HG03457 (cell line): ENCODE measurements around the gene ADM.

Source experiments
- ATAC-seq: cut with Tn5 transposase; IDR thresholded peaks from one replicate; pipeline ENCODE4 v1.9.1; 2021; ENCODE audit warnings: moderate number of reproducible peaks; ENCODE audit not compliant: unreplicated experiment

ADM gene

GRCh38 chr11:10327254-10327653 is 22.4 kb downstream of the ADM start:
- no peak for ATAC-seq

- no peak for ATAC-seq
These were observed 23.6 kb downstream of the ADM start for GRCh38 chr11:10328314-10329098.

GRCh38 chr11:10329356-10329755 is 24.5 kb downstream of the ADM start:
- ATAC-seq, result no peak

- ATAC-seq, result no peak
These were observed 25.1 kb downstream of the ADM start for GRCh38 chr11:10329935-10330334.

- ATAC-seq, result no peak
These were observed 26.8 kb downstream of the ADM start for GRCh38 chr11:10331548-10332289.

- ATAC-seq, result no peak
These were observed 28.6 kb downstream of the ADM start for GRCh38 chr11:10333490-10333889.

GRCh38 chr11:10338287-10338686 is 33.4 kb downstream of the ADM start:
- no peak for ATAC-seq

- no peak for ATAC-seq
These were observed 43.9 kb downstream of the ADM start for GRCh38 chr11:10348650-10349280.

GRCh38 chr11:10349281-10349665 is 44.4 kb downstream of the ADM start:
- no peak for ATAC-seq

- ATAC-seq, result no peak
These were observed 44.9 kb downstream of the ADM start for GRCh38 chr11:10349806-10350205.

GRCh38 chr11:10350334-10350733 is 45.5 kb downstream of the ADM start:
- ATAC-seq, result no peak

GRCh38 chr11:10351435-10351764 is 46.5 kb downstream of the ADM start:
- no peak for ATAC-seq

GRCh38 chr11:10351765-10352641 is 47.1 kb downstream of the ADM start:
- ATAC-seq, result no peak

- no peak for ATAC-seq
These were observed 48.2 kb downstream of the ADM start for GRCh38 chr11:10352921-10353550.

GRCh38 chr11:10354389-10354788 is 49.5 kb downstream of the ADM start:
- no peak for ATAC-seq

GRCh38 chr11:10355257-10355661 is 50.4 kb downstream of the ADM start:
- ATAC-seq, result no peak

GRCh38 chr11:10356161-10356560 is 51.3 kb downstream of the ADM start:
- ATAC-seq, result no peak
